GM18505 (cell line): ENCODE measurements around the gene HEATR5B.
"Not testable (repeated sequence)": the region's sequence is repeated elsewhere in the genome, so short reads cannot be mapped to it uniquely, and the experiment has no call there.

Experiments used
- ATAC-seq: cut with Tn5 transposase; IDR thresholded peaks from one replicate; pipeline ENCODE4 v1.9.1; 2021; ENCODE audit not compliant: unreplicated experiment
- POLR2A ChIP-seq: IDR thresholded peaks from 4 replicates; pipeline ENCODE4 v1.6.1; 2011; ENCODE audit warnings: borderline replicate concordance; ENCODE audit not compliant: insufficient read depth, insufficient read length; ENCODE audit errors: extremely low read depth

HEATR5B gene

DNA sequence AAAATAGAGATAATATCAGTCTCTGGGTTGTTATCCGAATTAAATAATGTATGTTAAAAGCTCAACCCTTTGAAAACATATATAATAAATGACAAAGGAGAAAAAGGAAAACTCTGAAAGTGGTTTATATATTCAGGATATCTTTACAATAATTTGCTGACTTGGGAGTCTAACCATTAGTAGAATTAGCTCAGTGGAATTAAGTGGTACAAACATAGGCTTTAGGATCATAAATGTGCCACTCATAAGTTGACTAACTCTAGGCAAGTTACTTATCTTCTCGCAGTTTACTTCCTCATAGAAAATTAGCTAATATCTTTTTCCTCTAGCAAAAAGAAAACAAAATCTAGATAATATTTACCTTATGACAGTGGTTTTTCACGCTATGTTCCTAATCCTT is 44.6 kb downstream of the HEATR5B start:
- ATAC-seq: no peak
- TF ChIP-seq POLR2A: no peak

DNA sequence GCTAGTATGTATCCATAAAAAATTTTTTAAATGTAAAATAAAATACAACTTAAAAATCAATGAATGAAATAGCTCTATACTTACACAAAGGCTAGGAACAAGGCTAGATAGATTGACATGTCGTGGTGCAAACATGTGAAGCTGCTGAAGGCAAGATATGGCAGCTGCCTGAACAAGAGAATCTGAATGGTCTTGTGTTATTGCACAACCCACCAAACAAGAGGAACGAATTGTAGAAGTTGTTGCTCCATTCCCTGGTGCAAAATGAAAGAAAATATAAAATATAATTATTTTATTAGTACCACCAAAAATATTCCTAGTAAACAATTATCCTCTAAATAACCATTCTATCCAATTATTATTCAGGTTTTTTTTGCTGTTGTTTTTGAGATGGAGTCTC is 46.4 kb downstream of the HEATR5B start:
- no peak for TF ChIP-seq POLR2A
- no peak for ATAC-seq

GRCh38 chr2:37029758-37030157 is 54.4 kb downstream of the HEATR5B start:
- TF ChIP-seq POLR2A: no peak
- ATAC-seq: no peak

GRCh38 chr2:37026050-37026449 is 58.1 kb downstream of the HEATR5B start:
- ATAC-seq: no peak
- TF ChIP-seq POLR2A: no peak

DNA sequence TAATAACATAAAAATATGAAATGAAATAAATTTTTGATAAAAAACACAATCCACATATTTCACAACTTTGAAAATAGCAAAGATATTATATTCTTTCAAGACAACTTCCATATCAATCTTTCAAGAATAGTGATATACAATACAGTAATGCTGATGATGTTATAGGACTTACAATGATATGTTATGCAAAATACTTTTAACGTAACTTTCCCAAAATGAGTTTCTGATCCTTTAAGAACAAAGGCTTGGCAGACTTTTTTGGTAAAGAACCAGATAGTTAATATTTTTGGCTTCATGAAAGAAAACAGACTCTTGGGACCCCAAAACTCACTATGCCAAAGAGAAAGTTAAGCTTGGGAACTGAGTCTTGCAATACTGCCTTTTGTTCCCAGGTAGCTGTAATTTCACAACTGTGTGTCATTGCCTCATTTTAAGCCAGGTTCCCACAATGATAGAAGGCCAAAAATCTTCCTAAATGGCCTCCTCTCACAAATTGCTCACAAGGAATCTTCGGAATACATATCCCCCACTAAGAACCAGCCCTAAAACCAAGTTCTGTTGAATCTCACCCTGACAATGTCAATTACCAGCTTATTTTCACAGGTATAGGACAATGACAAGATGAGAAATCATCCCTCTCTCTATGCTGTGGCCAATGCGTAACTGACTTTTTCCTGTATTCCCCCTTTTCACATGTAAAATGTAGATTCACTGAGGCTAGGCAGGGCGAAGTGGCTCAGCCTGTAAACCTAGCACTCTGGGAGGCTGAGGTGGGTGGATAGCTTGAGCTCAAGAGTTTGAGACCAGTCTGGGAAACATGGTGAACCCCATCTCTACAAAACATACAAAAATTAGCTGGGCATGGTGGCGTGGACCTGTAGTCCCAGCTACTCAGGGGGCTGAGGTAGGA is 63.0 kb downstream of the HEATR5B start:
- no peak for TF ChIP-seq POLR2A
- no peak for ATAC-seq

DNA sequence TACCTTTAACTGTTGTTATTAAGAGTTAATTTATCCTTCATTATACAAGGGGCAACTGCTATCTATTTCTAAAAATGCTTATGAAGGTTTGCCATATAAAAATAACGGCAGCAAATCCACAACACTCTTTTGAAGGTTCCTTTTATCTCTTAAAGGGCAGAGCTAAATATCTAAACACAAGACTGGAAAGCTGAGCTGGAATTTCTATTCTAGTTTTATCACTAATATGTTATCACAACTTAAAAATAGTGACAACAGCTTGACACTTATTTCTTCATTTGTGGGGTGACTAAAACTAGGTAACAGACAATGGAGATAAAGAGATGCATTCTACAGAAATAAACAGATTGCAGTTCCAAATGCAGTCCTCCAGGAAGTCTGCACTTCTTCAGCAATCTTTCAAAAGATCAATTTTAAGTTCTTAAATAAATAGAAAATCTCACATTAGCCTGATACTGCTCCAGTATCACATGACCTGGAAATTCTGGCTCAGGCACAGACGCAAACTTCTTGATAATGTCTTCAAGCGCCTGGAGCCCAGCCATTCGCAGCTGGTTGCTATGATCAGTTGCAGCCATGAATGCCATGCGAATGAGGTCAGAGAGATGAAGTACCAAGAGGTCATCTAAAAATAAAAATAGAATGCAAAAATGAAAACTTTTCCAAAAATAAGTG is 63.8 kb downstream of the HEATR5B start:
- no peak for TF ChIP-seq POLR2A
- no peak for ATAC-seq

DNA sequence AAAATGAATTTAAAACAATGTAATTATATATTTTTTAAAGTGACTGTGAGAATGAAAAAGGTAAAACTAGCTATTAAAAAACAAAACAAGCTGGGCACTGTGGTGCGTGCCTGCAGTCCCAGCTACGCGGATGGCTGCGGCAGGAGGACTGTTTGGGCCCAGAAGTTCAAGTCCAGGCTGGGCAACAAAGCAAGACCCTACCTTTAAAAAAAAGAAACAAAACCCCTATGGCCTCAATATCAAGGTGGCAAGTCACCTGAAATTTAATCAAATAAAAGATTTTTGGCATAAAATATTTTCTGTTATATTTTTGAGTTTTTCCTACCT is 70.9 kb downstream of the HEATR5B start:
- ATAC-seq: peak; percentile 36
- no peak for TF ChIP-seq POLR2A

- no peak for TF ChIP-seq POLR2A
- peak; percentile 37 for ATAC-seq
These were observed 73.0 kb downstream of the HEATR5B start for GRCh38 chr2:37011130-37011529.

DNA sequence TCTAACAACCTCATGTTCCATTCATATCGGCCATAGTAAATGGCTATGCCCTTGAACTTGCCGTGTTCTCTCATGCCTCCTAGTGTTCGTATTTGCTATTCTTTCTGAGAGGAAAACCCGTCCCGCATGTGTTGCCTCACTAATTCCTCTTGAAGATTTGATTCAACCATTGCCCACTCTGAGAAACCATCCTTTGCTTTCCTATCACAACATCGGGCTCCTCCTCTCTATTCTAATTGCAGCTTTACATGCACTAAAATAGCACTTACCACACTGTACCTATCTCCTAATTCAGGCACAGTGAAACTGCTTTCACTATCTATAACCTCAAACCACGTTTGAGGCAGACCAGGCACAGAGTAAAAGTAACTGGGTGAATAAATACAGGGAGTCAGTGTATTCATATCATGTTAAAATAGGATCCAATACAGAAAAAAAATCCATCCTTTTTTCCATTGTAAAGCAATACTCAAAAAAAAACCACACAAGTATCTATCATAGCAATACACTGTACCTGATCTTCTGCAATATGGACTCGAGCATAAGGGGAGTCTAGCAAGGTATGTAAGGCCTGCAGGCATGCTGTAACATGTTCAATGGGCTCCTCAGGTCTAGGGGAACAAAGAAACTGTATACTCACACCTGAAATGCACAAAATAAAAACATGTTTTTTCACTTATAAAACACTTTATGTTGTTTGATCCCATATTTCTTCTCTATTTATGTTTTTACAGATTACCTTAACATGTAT is 78.9 kb downstream of the HEATR5B start:
- peak; percentile 98 for ATAC-seq
- no peak for TF ChIP-seq POLR2A

DNA sequence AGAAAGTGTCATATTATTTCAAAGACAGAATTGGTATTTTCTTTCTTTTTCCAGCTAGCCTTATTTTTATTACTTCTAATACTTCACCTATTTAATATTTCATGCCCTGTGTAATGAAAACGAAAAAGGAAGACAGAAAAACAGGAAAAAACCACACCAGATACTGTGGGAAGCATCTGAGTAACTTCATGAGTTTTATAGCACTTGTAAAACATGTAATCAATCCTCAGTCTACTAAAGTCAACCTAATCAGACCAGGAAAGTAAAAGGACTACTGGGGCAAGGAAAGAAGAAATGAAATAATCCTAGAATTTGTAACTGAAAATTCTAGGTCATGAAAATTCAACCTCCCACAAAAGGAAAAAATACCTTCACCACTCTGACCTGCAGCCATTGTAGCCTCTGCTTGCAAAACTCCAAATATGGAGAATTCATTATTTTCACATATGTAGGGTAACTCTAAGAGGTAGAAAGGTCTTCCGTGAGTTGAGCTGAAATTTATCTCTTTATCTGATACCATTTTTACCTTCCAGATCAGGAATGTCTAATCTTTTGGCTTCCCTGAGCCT is 83.1 kb downstream of the HEATR5B start:
- no peak for ATAC-seq
- no peak for TF ChIP-seq POLR2A

- no peak for TF ChIP-seq POLR2A
- ATAC-seq: no peak
These were observed 83.9 kb downstream of the HEATR5B start for GRCh38 chr2:37000318-37000717.

DNA sequence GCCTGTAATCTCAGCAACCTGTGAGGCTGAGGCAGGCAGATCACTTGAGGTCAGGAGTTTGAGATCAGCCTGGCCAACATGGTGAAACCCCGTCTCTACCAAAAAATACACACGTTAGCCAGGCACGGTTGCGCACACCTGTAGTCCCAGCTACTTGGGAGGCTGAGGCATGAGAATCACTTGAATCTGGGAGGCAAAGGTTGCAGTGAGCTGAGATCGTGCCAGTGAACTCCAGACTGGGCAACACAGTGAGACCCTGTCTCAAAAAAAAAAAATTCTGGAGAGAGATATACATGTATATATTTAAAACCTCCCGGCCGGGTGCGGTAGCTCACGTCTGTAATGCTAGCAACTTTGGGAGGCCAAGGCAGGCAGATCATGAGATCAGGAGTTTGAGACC is 84.8 kb downstream of the HEATR5B start:
- not testable (repeated sequence) for ATAC-seq

DNA sequence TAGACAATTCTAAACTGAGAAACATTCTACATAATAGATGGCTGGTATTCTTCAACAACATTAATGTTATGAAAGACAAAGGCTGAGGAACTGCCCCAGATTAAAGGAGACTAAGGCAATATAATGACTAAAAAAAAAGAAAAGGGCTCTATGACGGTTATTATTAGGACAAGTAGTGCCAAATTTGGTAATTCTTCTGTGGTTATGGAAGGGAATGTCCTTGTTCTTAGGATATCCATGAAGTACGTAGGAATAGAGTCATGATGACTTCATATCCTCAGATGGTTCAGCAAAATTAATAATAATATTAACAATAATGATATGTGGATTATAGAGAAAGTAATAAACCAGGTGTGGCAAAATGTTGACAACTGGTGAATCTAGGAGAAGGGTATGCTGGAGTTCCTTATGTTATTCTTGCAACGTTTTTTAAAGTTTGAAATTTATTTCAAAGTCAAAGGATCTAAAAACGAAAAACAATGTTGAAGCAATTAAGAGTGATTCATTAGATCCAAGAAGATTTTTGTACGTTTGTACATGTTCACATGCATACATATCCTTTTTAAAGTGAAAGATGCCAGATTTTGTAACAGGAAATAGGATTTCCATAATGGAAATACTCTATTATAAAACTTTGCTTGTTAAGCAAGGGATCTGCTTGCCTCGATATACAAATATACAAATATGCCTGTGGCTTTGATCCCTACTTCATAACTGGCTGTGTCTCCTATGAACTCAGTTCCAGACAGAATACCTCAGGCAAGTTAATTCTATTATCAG is 90.1 kb downstream of the HEATR5B start:
- ATAC-seq: no peak
- no peak for TF ChIP-seq POLR2A
